PC-9 (cell line): ENCODE results near the gene MDM4. TPM values are rescaled to one million over a fixed set of nuclear protein-coding genes. Genes with fewer than 3 reads are reported as not detected.

Experiments
- BruUV-seq: library from RNA; stranded (reverse); fragments of 400-500 nt; replicated peaks from 2 replicates; lab custom pipeline; 2021; lab: Mats Ljungman, UMichigan
- CTCF ChIA-PET: fragments of 300-600 bp; sonication (Branson Sonifier 250); formaldehyde crosslinking; loops from one replicate; lab custom pipeline; 2022; ENCODE audit warnings: antibody characterized with exemption; lab: Charles Lee
- POLR2A ChIA-PET: fragments of 300-600 bp; sonication (Branson Sonifier 250); formaldehyde crosslinking; loops from one replicate; lab custom pipeline; 2022; ENCODE audit warnings: antibody characterized with exemption; ENCODE audit not compliant: unreplicated experiment; lab: Charles Lee
- DNase-seq, 2 experiments: peaks; one replicate each; pipeline versions ENCODE4 v3.0.0 to v3.0.0-alpha.2; 2015 to 2022; ENCODE audit warnings: mixed read lengths in 1 of 2
- H2AFZ ChIP-seq: fragments of 200-600 bp; sonication (generic); 2 replicates; pipeline ENCODE4 v1.8.1; 2017; ENCODE audit warnings: antibody characterized with exemption
- H3F3A ChIP-seq: fragments of 200-600 bp; sonication (generic); 2 replicates; pipeline ENCODE4 v1.8.1; 2017; ENCODE audit warnings: antibody characterized with exemption, mild to moderate bottlenecking, low read depth; ENCODE audit not compliant: insufficient read depth
- H3K27ac ChIP-seq: fragments of 200-600 bp; sonication (generic); 2 replicates; pipeline ENCODE4 v1.6.1; 2016; ENCODE audit warnings: mixed run types
- H3K27me3 ChIP-seq: fragments of 200-600 bp; sonication (generic); 2 replicates; pipeline ENCODE4 v1.6.1; 2016; ENCODE audit warnings: low read depth, mixed run types; ENCODE audit not compliant: insufficient read depth
- H3K36me3 ChIP-seq: fragments of 200-600 bp; sonication (generic); 2 replicates; pipeline ENCODE4 v1.6.1; 2016; ENCODE audit warnings: low read depth, mixed run types
- H3K4me1 ChIP-seq: fragments of 200-600 bp; sonication (generic); replicated peaks from 2 replicates; pipeline ENCODE4 v1.6.1; 2016; ENCODE audit warnings: mixed run types; ENCODE audit not compliant: insufficient read depth
- H3K4me2 ChIP-seq: fragments of 200-600 bp; sonication (generic); 2 replicates; pipeline ENCODE4 v1.6.1; 2017; ENCODE audit warnings: mixed run types
- H3K4me3 ChIP-seq: fragments of 200-600 bp; sonication (generic); 2 replicates; pipeline ENCODE4 v1.6.1; 2016; ENCODE audit warnings: mixed run types
- H3K79me2 ChIP-seq: fragments of 200-600 bp; sonication (generic); 2 replicates; pipeline ENCODE4 v1.6.1; 2017; ENCODE audit warnings: low read depth, mixed run types
- H3K9me2 ChIP-seq: fragments of 200-600 bp; sonication (generic); 2 replicates; pipeline ENCODE4 v1.8.1; 2017; ENCODE audit warnings: mild to moderate bottlenecking; ENCODE audit not compliant: insufficient read depth
- H3K9me3 ChIP-seq: fragments of 200-600 bp; sonication (generic); 2 replicates; pipeline ENCODE4 v1.8.1; 2016; ENCODE audit warnings: low read depth; ENCODE audit not compliant: insufficient read depth
- H4K20me1 ChIP-seq: fragments of 200-600 bp; sonication (generic); 2 replicates; pipeline ENCODE4 v1.8.1; 2017; ENCODE audit not compliant: insufficient read depth
- CTCF ChIP-seq: fragments of 200-600 bp; sonication (generic); conservative IDR thresholded peaks from 2 replicates; pipeline ENCODE4 v1.6.1; 2017; ENCODE audit warnings: mixed run types, antibody characterized with exemption, mild to moderate bottlenecking, moderate library complexity
- EZH2 ChIP-seq: fragments of 200-600 bp; sonication (generic); IDR thresholded peaks from 2 replicates; pipeline ENCODE4 v1.8.0; 2017; ENCODE audit warnings: antibody characterized with exemption, low read depth
- intact Hi-C: fragments of 100-400 bp; cut with micrococcal nuclease; formaldehyde crosslinking; loops from one replicate; pipeline ENCODE4 v1.10.0; 2022; ENCODE audit not compliant: unreplicated experiment
- total RNA-seq: library from RNA; stranded (reverse); gene quantifications from 2 replicates; pipeline ENCODE4 v1.2.3, GENCODE V29; 2021

MDM4 gene
- total RNA-seq, 1 experiment from 2014 or later, result 69.2 TPM

DNA sequence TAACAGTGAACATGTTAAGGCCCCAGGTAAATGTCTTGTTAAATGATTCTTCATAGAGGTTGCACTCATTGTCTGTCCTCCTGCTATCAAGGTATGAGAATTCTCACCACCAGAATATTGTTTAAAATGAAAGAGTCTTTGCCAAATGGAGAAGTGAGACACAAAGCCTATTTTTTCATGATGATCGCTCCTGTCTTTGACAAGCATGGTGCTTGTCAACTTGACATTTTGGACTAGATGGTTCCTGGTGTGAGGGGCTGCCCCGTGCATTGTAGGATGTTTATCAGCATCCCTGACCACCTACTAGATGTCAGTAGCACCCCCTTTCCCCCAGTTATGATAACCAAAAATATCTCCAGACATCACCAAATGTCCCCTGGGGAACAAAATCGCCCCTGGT lies 65.6 kb downstream of the MDM4 start:
- no TSS peak for BruUV-seq
- intact Hi-C loops, result no loop called here
- H3K9me3 ChIP-seq, result no peaks in the 10 kb centered on the region

GRCh38 chr1:204583909-204584632 lies 67.9 kb downstream of the MDM4 start:
- Histone ChIP-seq H3K27me3 (no peaks in the 10 kb centered on the region), H2AFZ (no peak overlapping the region), H4K20me1 (no peaks in the 10 kb centered on the region), H3K79me2 (no peaks in the 10 kb centered on the region), H3K4me2 (no peak overlapping the region), H3K36me3 (no peaks in the 10 kb centered on the region), H3K4me1 (peaks cover 14% of the 10 kb centered on the region), H3F3A (peaks cover 8% of the 10 kb centered on the region), H3K27ac (no peak overlapping the region), H3K9me2 (no peaks in the 10 kb centered on the region), H3K4me3 (no peak overlapping the region), H3K9me3 (no peaks in the 10 kb centered on the region)
- ChIA-PET POLR2A (no interaction called here), CTCF (interaction anchor here (0.7 kb wide), 1 partner anchor 915 kb away, joined by 3 read pairs; no protein-coding TSS in a partner anchor)
- no TSS peak for BruUV-seq
- intact Hi-C loops, result no loop called here
- no peak for DNase-seq
- TF ChIP-seq EZH2 (no peak), CTCF (no peak)

More for the DNA sequence above, 65.6 kb downstream of the MDM4 start:
- Histone ChIP-seq H3K27me3 (no peaks in the 10 kb centered on the region), H3K9me2 (no peaks in the 10 kb centered on the region), H3K36me3 (no peaks in the 10 kb centered on the region), H3K4me2 (no peak overlapping the region), H2AFZ (no peak overlapping the region), H3F3A (peaks cover 8% of the 10 kb centered on the region), H4K20me1 (no peaks in the 10 kb centered on the region), H3K79me2 (no peaks in the 10 kb centered on the region), H3K4me1 (0 out of 2 replicates have a peak, but pooled peaks cover 3% of the 10 kb centered on the region), H3K4me3 (no peak overlapping the region), H3K27ac (no peak overlapping the region)
- CTCF ChIA-PET, result interaction anchor here (0.5 kb wide), 1 partner anchor 72 kb away, joined by 14 read pairs; no protein-coding TSS in a partner anchor
- POLR2A ChIA-PET, result no interaction called here
- no peak for DNase-seq
- no peak for TF ChIP-seq EZH2
- TF ChIP-seq CTCF, result no peak

GRCh38 chr1:204584699-204585372 lies 68.6 kb downstream of the MDM4 start:
- TF ChIP-seq CTCF, result no peak
- no peak for TF ChIP-seq EZH2
- Histone ChIP-seq H3K9me3 (no peaks in the 10 kb centered on the region), H3K27me3 (no peaks in the 10 kb centered on the region), H3K4me2 (no peak overlapping the region), H2AFZ (no peak overlapping the region), H3K4me3 (no peak overlapping the region), H4K20me1 (no peaks in the 10 kb centered on the region), H3K9me2 (no peaks in the 10 kb centered on the region), H3K27ac (no peak overlapping the region), H3K79me2 (no peaks in the 10 kb centered on the region), H3K36me3 (no peaks in the 10 kb centered on the region), H3K4me1 (peaks cover 21% of the 10 kb centered on the region), H3F3A (peaks cover 8% of the 10 kb centered on the region)
- DNase-seq, result no peak
- intact Hi-C loops, result loop anchor here (5.0 kb wide), 2 partner anchors 37 to 62 kb away; no protein-coding TSS in a partner anchor
- BruUV-seq, result no TSS peak
- CTCF ChIA-PET, result interaction anchor here (0.7 kb wide), 2 partner anchors 9 to 914 kb away, joined by 3 to 6 read pairs; no protein-coding TSS in a partner anchor
- POLR2A ChIA-PET, result no interaction called here
